HEK293 (cell line): ENCODE measurements around the gene PBXIP1.

Experiments
- BCL11B ChIP-seq: fragments of 450-650 bp; formaldehyde crosslinking; IDR thresholded peaks from 2 replicates; pipeline ENCODE4 v1.5.1; 2016; ENCODE audit warnings: low read depth, missing biosample characterization, missing genetic modification characterization
- FEZF1 ChIP-seq: fragments of 450-650 bp; formaldehyde crosslinking; IDR thresholded peaks from 2 replicates; pipeline ENCODE4 v1.5.1; 2016; ENCODE audit warnings: missing biosample characterization, missing genetic modification characterization
- GLI2 ChIP-seq: fragments of 450-650 bp; formaldehyde crosslinking; IDR thresholded peaks from 2 replicates; pipeline ENCODE4; 2017; ENCODE audit warnings: missing biosample characterization, missing genetic modification characterization, low read depth, borderline replicate concordance
- HOXD13 ChIP-seq: sonication (generic); formaldehyde crosslinking; IDR thresholded peaks from 2 replicates; pipeline ENCODE4 v1.8.0; 2022; ENCODE audit warnings: missing genetic modification reagents, borderline replicate concordance
- KLF7 ChIP-seq: fragments of 450-650 bp; formaldehyde crosslinking; IDR thresholded peaks from 2 replicates; pipeline ENCODE4 v1.5.1; 2016; ENCODE audit warnings: missing biosample characterization, missing genetic modification characterization, borderline replicate concordance
- RBAK ChIP-seq: fragments of 450-650 bp; formaldehyde crosslinking; IDR thresholded peaks from 2 replicates; pipeline ENCODE4 v1.5.1; 2016; ENCODE audit warnings: missing biosample characterization, missing genetic modification characterization
- YY2 ChIP-seq: fragments of 450-650 bp; formaldehyde crosslinking; IDR thresholded peaks from 2 replicates; pipeline ENCODE4 v1.5.1; 2016; ENCODE audit warnings: missing biosample characterization, missing genetic modification characterization
- ZEB2 ChIP-seq: fragments of 450-650 bp; formaldehyde crosslinking; IDR thresholded peaks from 2 replicates; pipeline ENCODE4 v1.5.1; 2016; ENCODE audit warnings: missing biosample characterization, missing genetic modification characterization
- ZFP69B ChIP-seq: fragments of 450-650 bp; formaldehyde crosslinking; IDR thresholded peaks from 2 replicates; pipeline ENCODE4 v1.5.1; 2016; ENCODE audit warnings: missing biosample characterization, missing genetic modification characterization
- ZNF112 ChIP-seq: fragments of 450-650 bp; formaldehyde crosslinking; IDR thresholded peaks from 2 replicates; pipeline ENCODE4 v1.5.0; 2017; ENCODE audit warnings: missing biosample characterization, missing genetic modification characterization
- ZNF114 ChIP-seq: fragments of 450-650 bp; formaldehyde crosslinking; IDR thresholded peaks from 2 replicates; pipeline ENCODE4 v1.5.0; 2017; ENCODE audit warnings: missing biosample characterization, missing genetic modification characterization
- ZNF16 ChIP-seq: fragments of 450-650 bp; formaldehyde crosslinking; IDR thresholded peaks from 2 replicates; pipeline ENCODE4 v1.5.1; 2016; ENCODE audit warnings: low read depth, missing biosample characterization, missing genetic modification characterization
- ZNF169 ChIP-seq: fragments of 450-650 bp; formaldehyde crosslinking; IDR thresholded peaks from 2 replicates; pipeline ENCODE4 v1.5.1; 2016; ENCODE audit warnings: missing biosample characterization, missing genetic modification characterization
- ZNF335 ChIP-seq: fragments of 450-650 bp; formaldehyde crosslinking; conservative IDR thresholded peaks from 2 replicates; pipeline ENCODE4 v1.5.1; 2016; ENCODE audit warnings: missing biosample characterization, missing genetic modification characterization
- ZNF391 ChIP-seq: fragments of 450-650 bp; formaldehyde crosslinking; IDR thresholded peaks from 2 replicates; pipeline ENCODE4 v1.5.1; 2016; ENCODE audit warnings: low read depth, missing biosample characterization, missing genetic modification characterization, borderline replicate concordance
- ZNF394 ChIP-seq: fragments of 450-650 bp; formaldehyde crosslinking; IDR thresholded peaks from 2 replicates; pipeline ENCODE4 v1.5.1; 2016; ENCODE audit warnings: missing biosample characterization, missing genetic modification characterization, mild to moderate bottlenecking, moderate library complexity, borderline replicate concordance
- ZNF473 ChIP-seq: fragments of 450-650 bp; formaldehyde crosslinking; IDR thresholded peaks from 2 replicates; pipeline ENCODE4 v1.5.1; 2017; ENCODE audit warnings: missing biosample characterization, missing genetic modification characterization
- ZNF747 ChIP-seq: fragments of 450-650 bp; formaldehyde crosslinking; IDR thresholded peaks from 2 replicates; pipeline ENCODE4 v1.5.1; 2016; ENCODE audit warnings: missing biosample characterization, missing genetic modification characterization
- ZNF792 ChIP-seq: fragments of 450-650 bp; formaldehyde crosslinking; IDR thresholded peaks from 2 replicates; pipeline ENCODE4 v1.5.1; 2016; ENCODE audit warnings: missing biosample characterization, missing genetic modification characterization
- ZSCAN23 ChIP-seq: fragments of 450-650 bp; formaldehyde crosslinking; IDR thresholded peaks from 2 replicates; pipeline ENCODE4 v1.5.1; 2016; ENCODE audit warnings: missing biosample characterization, missing genetic modification characterization
- TF ChIP-seq, protein P1 (sequence below): fragments of 450-650 bp; formaldehyde crosslinking; IDR thresholded peaks from 2 replicates; pipeline ENCODE4 v1.5.1; 2016; ENCODE audit warnings: missing biosample characterization, missing genetic modification characterization
- TF ChIP-seq, protein P2 (sequence below): fragments of 450-650 bp; formaldehyde crosslinking; IDR thresholded peaks from 2 replicates; pipeline ENCODE4 v1.5.1; 2016; ENCODE audit warnings: missing biosample characterization, missing genetic modification characterization
- TF ChIP-seq, protein P3 (sequence below): fragments of 450-650 bp; formaldehyde crosslinking; IDR thresholded peaks from 2 replicates; pipeline ENCODE4 v1.5.1; 2016; ENCODE audit warnings: missing biosample characterization, missing genetic modification characterization
- TF ChIP-seq, protein P4 (sequence below): fragments of 450-650 bp; formaldehyde crosslinking; conservative IDR thresholded peaks from 2 replicates; pipeline ENCODE4 v1.5.1; 2016; ENCODE audit warnings: low read depth, missing biosample characterization, missing genetic modification characterization
- TF ChIP-seq, protein P5 (sequence below): fragments of 450-650 bp; formaldehyde crosslinking; IDR thresholded peaks from 2 replicates; pipeline ENCODE4 v1.5.1; 2016; ENCODE audit warnings: missing biosample characterization, missing genetic modification characterization
- TF ChIP-seq, protein P6 (sequence below): fragments of 450-650 bp; formaldehyde crosslinking; IDR thresholded peaks from 2 replicates; pipeline ENCODE4 v1.5.1; 2017; ENCODE audit warnings: missing biosample characterization, missing genetic modification characterization

Gene PBXIP1

DNA sequence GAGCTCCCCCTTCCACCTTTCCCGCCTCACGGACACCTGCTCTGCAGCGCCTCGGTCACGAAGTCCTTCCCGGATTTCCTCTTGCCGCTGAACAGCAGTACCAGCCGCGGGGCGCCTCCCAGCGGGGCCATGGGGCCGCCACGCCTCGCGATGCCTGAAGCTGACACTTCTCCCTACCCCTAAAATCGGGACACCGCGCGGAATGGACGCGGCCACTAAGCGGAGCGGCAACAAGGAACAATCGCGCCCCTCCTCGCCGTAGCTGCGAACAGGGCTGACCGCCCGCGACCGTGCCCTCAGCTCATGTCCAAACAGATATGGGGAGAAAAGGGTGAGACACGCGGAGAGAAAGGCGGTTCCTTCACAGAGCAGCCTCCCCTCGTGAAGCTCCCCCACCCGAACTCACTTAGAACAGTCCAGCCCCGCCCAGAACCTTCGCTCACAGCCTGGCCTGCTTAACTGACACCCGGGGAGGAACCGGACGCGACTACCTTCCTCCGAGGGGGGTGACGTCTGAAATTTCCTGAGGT lies 19.3 kb downstream of the PBXIP1 start, which contains the start of gene PMVK (continued):
- TF ChIP-seq, protein P1, sequence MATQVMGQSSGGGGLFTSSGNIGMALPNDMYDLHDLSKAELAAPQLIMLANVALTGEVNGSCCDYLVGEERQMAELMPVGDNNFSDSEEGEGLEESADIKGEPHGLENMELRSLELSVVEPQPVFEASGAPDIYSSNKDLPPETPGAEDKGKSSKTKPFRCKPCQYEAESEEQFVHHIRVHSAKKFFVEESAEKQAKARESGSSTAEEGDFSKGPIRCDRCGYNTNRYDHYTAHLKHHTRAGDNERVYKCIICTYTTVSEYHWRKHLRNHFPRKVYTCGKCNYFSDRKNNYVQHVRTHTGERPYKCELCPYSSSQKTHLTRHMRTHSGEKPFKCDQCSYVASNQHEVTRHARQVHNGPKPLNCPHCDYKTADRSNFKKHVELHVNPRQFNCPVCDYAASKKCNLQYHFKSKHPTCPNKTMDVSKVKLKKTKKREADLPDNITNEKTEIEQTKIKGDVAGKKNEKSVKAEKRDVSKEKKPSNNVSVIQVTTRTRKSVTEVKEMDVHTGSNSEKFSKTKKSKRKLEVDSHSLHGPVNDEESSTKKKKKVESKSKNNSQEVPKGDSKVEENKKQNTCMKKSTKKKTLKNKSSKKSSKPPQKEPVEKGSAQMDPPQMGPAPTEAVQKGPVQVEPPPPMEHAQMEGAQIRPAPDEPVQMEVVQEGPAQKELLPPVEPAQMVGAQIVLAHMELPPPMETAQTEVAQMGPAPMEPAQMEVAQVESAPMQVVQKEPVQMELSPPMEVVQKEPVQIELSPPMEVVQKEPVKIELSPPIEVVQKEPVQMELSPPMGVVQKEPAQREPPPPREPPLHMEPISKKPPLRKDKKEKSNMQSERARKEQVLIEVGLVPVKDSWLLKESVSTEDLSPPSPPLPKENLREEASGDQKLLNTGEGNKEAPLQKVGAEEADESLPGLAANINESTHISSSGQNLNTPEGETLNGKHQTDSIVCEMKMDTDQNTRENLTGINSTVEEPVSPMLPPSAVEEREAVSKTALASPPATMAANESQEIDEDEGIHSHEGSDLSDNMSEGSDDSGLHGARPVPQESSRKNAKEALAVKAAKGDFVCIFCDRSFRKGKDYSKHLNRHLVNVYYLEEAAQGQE = peak; percentile 56; the same call in 1 of the 2 replicates
- TF ChIP-seq ZNF114 (tag by site-specific recombination) (no peak), YY2 (tag by site-specific recombination) (peak; percentile 73; the same call in 1 of the 2 replicates), ZSCAN23 (tag by site-specific recombination) (no peak), RBAK (tag by site-specific recombination) (no peak), HOXD13 (CRISPR knock-in tag) (no peak), GLI2 (tag by site-specific recombination) (no peak), ZNF473 (tag by site-specific recombination) (no peak), FEZF1 (tag by site-specific recombination) (no peak), ZNF394 (no peak; the same call in 1 of the 2 replicates), KLF7 (tag by site-specific recombination) (peak; percentile 81; the same call in 1 of the 2 replicates), ZEB2 (peak; percentile 79), ZFP69B (tag by site-specific recombination) (peak; percentile 100), ZNF16 (tag by site-specific recombination) (no peak; the same call in 1 of the 2 replicates), BCL11B (tag by site-specific recombination) (no peak), ZNF747 (no peak), ZNF112 (no peak), ZNF169 (tag by site-specific recombination) (no peak), ZNF391 (peak; percentile 62; the same call in 1 of the 2 replicates), ZNF335 (tag by site-specific recombination) (peak; percentile 83), ZNF792 (no peak)
- TF ChIP-seq, protein P2, sequence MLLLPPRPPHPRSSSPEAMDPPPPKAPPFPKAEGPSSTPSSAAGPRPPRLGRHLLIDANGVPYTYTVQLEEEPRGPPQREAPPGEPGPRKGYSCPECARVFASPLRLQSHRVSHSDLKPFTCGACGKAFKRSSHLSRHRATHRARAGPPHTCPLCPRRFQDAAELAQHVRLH (tag by site-specific recombination) = peak; percentile 85
- TF ChIP-seq, protein P3, sequence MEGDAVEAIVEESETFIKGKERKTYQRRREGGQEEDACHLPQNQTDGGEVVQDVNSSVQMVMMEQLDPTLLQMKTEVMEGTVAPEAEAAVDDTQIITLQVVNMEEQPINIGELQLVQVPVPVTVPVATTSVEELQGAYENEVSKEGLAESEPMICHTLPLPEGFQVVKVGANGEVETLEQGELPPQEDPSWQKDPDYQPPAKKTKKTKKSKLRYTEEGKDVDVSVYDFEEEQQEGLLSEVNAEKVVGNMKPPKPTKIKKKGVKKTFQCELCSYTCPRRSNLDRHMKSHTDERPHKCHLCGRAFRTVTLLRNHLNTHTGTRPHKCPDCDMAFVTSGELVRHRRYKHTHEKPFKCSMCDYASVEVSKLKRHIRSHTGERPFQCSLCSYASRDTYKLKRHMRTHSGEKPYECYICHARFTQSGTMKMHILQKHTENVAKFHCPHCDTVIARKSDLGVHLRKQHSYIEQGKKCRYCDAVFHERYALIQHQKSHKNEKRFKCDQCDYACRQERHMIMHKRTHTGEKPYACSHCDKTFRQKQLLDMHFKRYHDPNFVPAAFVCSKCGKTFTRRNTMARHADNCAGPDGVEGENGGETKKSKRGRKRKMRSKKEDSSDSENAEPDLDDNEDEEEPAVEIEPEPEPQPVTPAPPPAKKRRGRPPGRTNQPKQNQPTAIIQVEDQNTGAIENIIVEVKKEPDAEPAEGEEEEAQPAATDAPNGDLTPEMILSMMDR = peak; percentile 99
- TF ChIP-seq, protein P4, sequence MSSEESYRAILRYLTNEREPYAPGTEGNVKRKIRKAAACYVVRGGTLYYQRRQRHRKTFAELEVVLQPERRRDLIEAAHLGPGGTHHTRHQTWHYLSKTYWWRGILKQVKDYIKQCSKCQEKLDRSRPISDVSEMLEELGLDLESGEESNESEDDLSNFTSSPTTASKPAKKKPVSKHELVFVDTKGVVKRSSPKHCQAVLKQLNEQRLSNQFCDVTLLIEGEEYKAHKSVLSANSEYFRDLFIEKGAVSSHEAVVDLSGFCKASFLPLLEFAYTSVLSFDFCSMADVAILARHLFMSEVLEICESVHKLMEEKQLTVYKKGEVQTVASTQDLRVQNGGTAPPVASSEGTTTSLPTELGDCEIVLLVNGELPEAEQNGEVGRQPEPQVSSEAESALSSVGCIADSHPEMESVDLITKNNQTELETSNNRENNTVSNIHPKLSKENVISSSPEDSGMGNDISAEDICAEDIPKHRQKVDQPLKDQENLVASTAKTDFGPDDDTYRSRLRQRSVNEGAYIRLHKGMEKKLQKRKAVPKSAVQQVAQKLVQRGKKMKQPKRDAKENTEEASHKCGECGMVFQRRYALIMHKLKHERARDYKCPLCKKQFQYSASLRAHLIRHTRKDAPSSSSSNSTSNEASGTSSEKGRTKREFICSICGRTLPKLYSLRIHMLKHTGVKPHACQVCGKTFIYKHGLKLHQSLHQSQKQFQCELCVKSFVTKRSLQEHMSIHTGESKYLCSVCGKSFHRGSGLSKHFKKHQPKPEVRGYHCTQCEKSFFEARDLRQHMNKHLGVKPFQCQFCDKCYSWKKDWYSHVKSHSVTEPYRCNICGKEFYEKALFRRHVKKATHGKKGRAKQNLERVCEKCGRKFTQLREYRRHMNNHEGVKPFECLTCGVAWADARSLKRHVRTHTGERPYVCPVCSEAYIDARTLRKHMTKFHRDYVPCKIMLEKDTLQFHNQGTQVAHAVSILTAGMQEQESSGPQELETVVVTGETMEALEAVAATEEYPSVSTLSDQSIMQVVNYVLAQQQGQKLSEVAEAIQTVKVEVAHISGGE (tag by site-specific recombination) = peak; percentile 82
- TF ChIP-seq, protein P5, sequence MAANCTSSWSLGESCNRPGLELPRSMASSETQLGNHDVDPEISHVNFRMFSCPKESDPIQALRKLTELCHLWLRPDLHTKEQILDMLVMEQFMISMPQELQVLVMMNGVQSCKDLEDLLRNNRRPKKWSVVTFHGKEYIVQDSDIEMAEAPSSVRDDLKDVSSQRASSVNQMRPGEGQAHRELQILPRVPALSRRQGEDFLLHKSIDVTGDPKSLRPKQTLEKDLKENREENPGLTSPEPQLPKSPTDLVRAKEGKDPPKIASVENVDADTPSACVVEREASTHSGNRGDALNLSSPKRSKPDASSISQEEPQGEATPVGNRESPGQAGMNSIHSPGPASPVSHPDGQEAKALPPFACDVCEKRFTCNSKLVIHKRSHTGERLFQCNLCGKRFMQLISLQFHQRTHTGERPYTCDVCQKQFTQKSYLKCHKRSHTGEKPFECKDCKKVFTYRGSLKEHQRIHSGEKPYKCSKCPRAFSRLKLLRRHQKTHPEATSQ = peak; percentile 83
- TF ChIP-seq, protein P6, sequence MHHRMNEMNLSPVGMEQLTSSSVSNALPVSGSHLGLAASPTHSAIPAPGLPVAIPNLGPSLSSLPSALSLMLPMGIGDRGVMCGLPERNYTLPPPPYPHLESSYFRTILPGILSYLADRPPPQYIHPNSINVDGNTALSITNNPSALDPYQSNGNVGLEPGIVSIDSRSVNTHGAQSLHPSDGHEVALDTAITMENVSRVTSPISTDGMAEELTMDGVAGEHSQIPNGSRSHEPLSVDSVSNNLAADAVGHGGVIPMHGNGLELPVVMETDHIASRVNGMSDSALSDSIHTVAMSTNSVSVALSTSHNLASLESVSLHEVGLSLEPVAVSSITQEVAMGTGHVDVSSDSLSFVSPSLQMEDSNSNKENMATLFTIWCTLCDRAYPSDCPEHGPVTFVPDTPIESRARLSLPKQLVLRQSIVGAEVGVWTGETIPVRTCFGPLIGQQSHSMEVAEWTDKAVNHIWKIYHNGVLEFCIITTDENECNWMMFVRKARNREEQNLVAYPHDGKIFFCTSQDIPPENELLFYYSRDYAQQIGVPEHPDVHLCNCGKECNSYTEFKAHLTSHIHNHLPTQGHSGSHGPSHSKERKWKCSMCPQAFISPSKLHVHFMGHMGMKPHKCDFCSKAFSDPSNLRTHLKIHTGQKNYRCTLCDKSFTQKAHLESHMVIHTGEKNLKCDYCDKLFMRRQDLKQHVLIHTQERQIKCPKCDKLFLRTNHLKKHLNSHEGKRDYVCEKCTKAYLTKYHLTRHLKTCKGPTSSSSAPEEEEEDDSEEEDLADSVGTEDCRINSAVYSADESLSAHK (tag by site-specific recombination) = no peak
